Thyroid gland (tissue), 4 donors: ENCODE data around the gene USP17L21. TPM values are rescaled to one million over a fixed set of nuclear protein-coding genes. Genes with fewer than 3 reads are reported as not detected.
A peak's percentile ranks its signal among the peaks of the same experiment; 100 is the strongest.
"Not testable (repeated sequence)": the region's sequence is repeated elsewhere in the genome, so short reads cannot be mapped to it uniquely, and the experiment has no call there.

Experiments
- DNase-seq, 2 donors: peaks; one replicate each; pipeline ENCODE4 v3.0.0-alpha.2; 2019
- H3K27ac ChIP-seq, 3 donors: fragments of 200-600 bp; sonication (generic); 1 replicate in 2 of 3; 2 replicates in 1 of 3; pipeline ENCODE4 v1.5.1; 2016 to 2019; ENCODE audit warnings: mild to moderate bottlenecking in 1 of 3, moderate library complexity in 1 of 3
- H3K27me3 ChIP-seq: fragments of 200-600 bp; sonication (generic); one replicate; pipeline ENCODE4 v1.5.1; 2019
- H3K36me3 ChIP-seq, 2 donors: fragments of 200-600 bp; sonication (generic); one replicate each; pipeline ENCODE4 v1.5.1; 2016 to 2019
- H3K4me1 ChIP-seq, 2 donors: fragments of 200-600 bp; sonication (generic); one replicate each; pipeline ENCODE4 v1.5.1; 2017 to 2019
- H3K4me3 ChIP-seq, 3 donors: fragments of 200-600 bp; sonication (generic); replicated peaks in 1 of 3; 1 replicate in 2 of 3; 2 replicates in 1 of 3; pipeline ENCODE4 v1.5.1; 2016; ENCODE audit warnings: mild to moderate bottlenecking in 1 of 3
- H3K9me3 ChIP-seq: fragments of 200-600 bp; sonication (generic); one replicate; pipeline ENCODE4 v1.5.1; 2017
- WGBS, 2 donors: methylation state at CpG; one replicate each; pipeline ENCODE4 v1.1.5; 2017; 5-methylcytosine and 5-hydroxymethylcytosine counted together
- intact Hi-C: fragments of 100-400 bp; cut with DNase I; formaldehyde crosslinking; loops from one replicate; pipeline ENCODE4 v1.15.1; 2023
- total RNA-seq, 4 donors: library from RNA; depleted of rRNA; stranded (reverse); fragments of >200 nt; gene quantifications; one replicate each; pipeline ENCODE4 v1.2.3, GENCODE V29; 2016

Gene USP17L21
- total RNA-seq, 4 donors from 2014 or later: not detected

DNA sequence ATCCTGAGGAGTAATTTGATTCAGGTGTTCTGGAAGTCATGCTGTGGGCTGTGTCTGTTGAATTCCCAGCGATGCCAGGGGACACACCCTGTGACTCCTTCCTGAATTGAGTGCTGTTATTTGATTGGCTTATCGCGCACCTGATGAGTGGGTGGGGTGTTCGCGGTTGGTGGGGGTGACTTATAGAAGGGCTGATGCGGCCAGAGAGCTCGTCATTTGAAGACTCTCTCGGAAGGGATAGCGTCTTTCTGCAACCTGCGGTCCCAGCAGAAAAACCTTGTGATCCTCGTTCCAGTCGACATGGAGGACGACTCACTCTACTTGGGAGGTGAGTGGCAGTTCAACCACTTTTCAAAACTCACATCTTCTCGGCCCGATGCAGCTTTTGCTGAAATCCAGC is 4.6 kb downstream of the USP17L21 start, which contains the start of gene USP17L22:
Gene USP17L22 (plus strand): TSS at position 301 of the 400 bp plus-strand sequence. CDS start 0 bp downstream, at position 301.
- H3K27me3 ChIP-seq, H3K36me3 ChIP-seq, H3K27ac ChIP-seq, H3K9me3 ChIP-seq, intact Hi-C loops, H3K4me1 ChIP-seq, H3K4me3 ChIP-seq, DNase-seq: not testable (repeated sequence)
- no CpG with 5 or more reads among the region's 15 CpGs for WGBS, 2 donors

GRCh38 chr4:9271719-9272118 is 9.0 kb downstream of the USP17L21 start:
- H3K36me3 ChIP-seq, H3K4me1 ChIP-seq, H3K4me3 ChIP-seq, H3K27me3 ChIP-seq, intact Hi-C loops, H3K9me3 ChIP-seq, H3K27ac ChIP-seq: not testable (repeated sequence)
- WGBS, 2 donors: 90 to 93% methylated on average over 8 of the region's 10 CpGs
- DNase-seq: peak; percentile 8 to 41

Other genes with a start within 250 kb of the USP17L21 start
- not detected for gene FAM90A26, start 92.5 kb upstream of the USP17L21 start, total RNA-seq
- not detected for gene USP17L10, start 52.2 kb upstream of the USP17L21 start, total RNA-seq
- gene USP17L11, start 47.5 kb upstream of the USP17L21 start, total RNA-seq: not detected
- not detected for gene USP17L12, start 42.7 kb upstream of the USP17L21 start, total RNA-seq
- not detected for gene USP17L13, start 38.0 kb upstream of the USP17L21 start, total RNA-seq
- not detected for gene USP17L15, start 28.5 kb upstream of the USP17L21 start, total RNA-seq
- not detected for gene USP17L17, start 19.0 kb upstream of the USP17L21 start, total RNA-seq
- not detected for gene USP17L18, start 14.2 kb upstream of the USP17L21 start, total RNA-seq
- not detected for gene USP17L19, start 9.5 kb upstream of the USP17L21 start, total RNA-seq
- gene USP17L20, start 4.7 kb upstream of the USP17L21 start, total RNA-seq: not detected
- gene USP17L22, start 4.7 kb downstream of the USP17L21 start, total RNA-seq: not detected
- not detected for gene USP17L24, start 62.3 kb downstream of the USP17L21 start, total RNA-seq
- not detected for gene USP17L25, start 67.0 kb downstream of the USP17L21 start, total RNA-seq
- not detected for gene USP17L26, start 71.8 kb downstream of the USP17L21 start, total RNA-seq
- gene USP17L5, start 76.5 kb downstream of the USP17L21 start, total RNA-seq: not detected
- gene USP17L27, start 81.3 kb downstream of the USP17L21 start, total RNA-seq: not detected
- not detected for gene USP17L28, start 86.0 kb downstream of the USP17L21 start, total RNA-seq
- gene USP17L29, start 90.8 kb downstream of the USP17L21 start, total RNA-seq: not detected
- not detected for gene USP17L30, start 100.3 kb downstream of the USP17L21 start, total RNA-seq
- not detected for gene DEFB131A, start 181.5 kb downstream of the USP17L21 start, total RNA-seq